SHP77 (cell line): ENCODE results near the gene TMEM125.

ENCODE experiments used
- DNase-seq, 2 experiments: peaks; one replicate each; lab custom pipeline; 2025; lab: John Stamatoyannopoulos, UW

The TMEM125 gene

GRCh38 chr1:43274125-43274803 lies 4.5 kb downstream of the TMEM125 start:
- DNase-seq = peak; percentile 3 to 15

DNA sequence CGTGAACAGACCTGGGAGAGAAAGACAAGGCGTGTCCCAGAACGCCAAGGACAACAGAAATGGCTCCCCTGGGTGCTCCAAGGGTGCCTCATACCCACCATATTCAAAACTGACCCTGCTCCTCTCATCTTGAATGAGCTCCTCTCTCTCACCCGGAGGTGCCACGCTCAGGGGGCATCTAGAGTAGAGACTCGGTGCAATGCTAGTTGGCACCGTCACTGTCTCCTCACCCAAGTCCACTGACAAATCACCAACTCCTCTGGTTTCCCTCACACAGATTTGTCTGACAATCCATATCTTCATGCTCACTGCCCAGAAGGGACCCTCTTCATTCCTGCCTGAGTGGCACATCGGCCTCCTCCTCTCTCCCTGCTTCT lies 5.0 kb downstream of the TMEM125 start:
- no peak for DNase-seq

DNA sequence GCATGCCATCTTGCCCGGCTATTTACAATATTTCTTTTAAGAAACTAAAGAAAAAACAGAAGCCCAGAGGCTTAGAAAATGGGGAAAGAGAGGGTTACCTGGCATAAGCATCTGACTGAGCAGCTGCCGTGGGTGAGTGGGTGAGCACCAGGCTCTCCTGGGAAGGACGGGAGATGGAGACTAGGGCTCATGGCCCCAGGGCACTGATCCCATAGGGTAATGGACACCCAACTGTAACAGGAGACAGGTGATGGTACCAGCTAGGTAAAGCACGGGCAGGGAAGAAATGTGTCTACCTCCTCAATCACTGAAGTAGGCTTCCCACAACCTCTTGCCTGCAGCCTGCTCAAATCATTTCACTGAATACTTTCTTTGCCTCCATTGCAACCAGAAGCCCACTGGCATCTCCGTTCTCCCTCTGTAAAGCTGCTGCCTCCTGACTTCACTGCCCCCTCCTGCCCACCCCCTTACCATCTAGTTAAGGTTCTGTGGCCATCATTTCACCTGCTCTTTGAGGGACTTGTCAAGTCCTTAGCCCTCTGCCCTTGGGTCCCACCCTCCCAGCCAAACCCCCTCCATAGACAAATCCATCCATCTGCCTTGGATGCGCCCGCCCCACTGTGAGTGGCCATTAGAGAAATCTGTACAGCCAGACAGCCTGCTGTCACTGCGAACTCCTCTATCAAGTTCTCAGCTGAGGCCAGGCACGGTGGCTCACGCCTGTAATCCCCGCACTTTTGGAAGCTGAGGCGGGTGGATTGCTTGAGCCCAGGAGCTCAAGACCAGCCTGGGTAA lies 6.2 kb downstream of the TMEM125 start:
- no peak for DNase-seq

- DNase-seq = no peak
Measured at GRCh38 chr1:43276673-43277072, 6.9 kb downstream of the TMEM125 start.

DNA sequence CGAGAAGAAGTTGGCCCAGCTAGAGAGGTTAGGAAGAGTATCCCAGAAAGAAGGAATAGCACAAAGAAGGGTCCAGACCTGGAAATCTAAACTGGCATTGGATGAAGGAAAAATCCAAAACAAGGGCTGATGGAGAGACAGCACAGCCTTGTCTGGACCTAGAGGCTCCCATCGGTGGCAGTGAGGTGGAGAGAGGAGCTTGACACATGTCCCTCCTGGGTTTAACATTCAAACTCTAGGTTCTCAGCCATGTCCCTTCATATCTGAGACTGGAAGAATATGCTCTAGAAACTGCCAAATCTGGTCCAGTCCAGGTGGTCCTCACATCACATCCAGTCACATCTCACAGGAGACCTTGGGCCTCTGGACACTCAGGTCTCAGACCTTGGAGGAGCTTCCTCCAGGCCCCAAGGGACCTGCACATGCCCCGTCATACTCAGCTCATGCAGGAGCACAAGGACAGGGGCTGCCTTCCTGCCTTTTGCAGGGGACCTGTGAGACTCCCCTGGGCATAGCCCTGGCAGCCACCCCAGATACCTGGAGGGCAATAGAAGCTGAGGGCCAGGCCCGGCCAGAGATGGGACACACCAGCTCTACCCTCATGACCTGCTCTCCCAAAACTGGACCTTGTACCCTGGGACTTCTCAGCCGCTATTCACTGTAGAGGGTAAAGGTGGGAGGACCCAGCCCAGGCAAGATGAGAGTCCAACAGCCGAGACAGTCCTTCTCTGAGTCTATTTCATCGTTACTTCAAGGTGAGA lies 7.5 kb downstream of the TMEM125 start:
- DNase-seq = no peak

DNA sequence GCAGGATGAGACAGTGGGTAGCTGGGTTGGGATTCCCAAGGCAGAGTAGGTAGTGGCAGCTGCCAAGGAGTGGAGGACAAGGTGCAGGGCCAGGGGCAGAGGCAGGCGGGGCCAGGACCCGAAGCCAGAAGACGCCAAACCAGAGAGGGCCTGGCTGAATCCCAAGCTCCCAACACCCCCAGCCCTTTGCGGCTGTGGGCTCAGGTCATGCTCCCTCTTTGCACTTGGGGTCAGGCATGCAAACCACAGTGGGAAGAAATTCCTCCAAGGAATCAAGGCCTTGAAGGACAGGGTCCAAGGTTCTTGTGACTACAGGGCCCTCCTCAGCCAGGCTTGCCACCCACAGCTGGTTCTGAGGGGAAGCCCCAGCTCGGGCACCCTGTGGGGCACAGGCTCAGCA lies 9.4 kb downstream of the TMEM125 start:
- DNase-seq = no peak

DNA sequence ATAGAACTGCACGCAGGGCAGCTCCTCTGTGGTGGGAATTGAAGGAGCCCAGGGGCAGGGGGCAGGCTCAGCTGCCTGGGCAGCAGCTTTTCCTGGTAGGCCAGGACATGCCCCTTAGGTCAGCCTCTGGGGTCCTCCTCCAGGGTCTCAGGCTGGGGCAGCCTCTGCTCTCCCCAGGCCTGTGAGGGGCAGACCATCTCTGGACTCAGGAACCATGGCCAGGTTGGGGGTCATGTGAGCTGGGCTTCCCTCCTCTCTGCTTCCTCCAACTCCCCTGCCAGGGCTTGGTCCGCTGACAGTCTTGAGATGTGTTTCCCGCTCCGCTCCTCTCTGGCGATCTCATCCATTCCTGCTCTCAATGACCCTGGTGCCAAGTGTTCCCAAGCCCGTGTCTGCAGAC lies 9.9 kb downstream of the TMEM125 start:
- no peak for DNase-seq

GRCh38 chr1:43280692-43281091 lies 10.9 kb downstream of the TMEM125 start:
- no peak for DNase-seq

GRCh38 chr1:43282220-43283195 lies 12.7 kb downstream of the TMEM125 start:
- no peak for DNase-seq

GRCh38 chr1:43284065-43284464 lies 14.3 kb downstream of the TMEM125 start:
- no peak for DNase-seq

GRCh38 chr1:43284546-43285110 lies 14.8 kb downstream of the TMEM125 start:
- DNase-seq = no peak

DNA sequence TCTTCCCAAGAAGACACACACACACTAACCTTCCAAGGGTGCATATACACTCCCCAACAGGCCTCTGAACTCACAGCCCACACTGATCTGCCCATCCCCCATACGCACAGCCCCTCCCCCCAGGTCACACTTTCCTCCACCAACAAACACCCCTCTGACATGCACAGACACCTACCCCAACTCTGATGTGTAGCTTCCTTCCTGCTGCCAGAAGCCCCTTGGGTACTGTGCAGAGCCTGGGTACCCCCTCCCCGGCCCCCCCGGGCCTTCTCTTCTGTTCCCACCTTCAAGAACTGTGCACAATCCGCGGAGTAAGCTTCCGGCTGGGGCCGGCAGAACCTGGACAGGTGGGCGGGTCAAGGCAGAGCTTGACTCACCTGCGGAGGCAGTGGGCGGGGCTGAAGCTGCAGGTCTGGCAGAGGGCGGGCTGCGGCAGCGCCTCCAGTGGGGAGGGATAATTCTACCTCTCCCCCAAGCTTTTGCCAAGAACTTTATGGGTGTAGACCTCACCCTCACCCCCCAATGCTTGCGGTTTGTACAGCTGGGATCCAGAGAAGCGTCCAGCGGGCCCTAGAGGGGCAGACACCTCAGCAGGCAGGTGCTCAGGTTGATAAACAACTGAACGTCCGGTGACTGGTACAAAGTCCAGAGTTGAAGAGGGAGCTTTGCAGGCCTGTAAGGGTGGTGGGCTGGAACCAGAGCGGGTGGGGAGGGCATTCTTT lies 15.6 kb downstream of the TMEM125 start, which contains the start of gene C1orf210:
Gene C1orf210, minus strand, starts transcription at position 313 of the 722 bp plus-strand sequence. CDS start 2,311 bp downstream, outside the sequence.
- DNase-seq = no peak

- DNase-seq = no peak
Measured at GRCh38 chr1:43286115-43286514, 16.3 kb downstream of the TMEM125 start.

DNA sequence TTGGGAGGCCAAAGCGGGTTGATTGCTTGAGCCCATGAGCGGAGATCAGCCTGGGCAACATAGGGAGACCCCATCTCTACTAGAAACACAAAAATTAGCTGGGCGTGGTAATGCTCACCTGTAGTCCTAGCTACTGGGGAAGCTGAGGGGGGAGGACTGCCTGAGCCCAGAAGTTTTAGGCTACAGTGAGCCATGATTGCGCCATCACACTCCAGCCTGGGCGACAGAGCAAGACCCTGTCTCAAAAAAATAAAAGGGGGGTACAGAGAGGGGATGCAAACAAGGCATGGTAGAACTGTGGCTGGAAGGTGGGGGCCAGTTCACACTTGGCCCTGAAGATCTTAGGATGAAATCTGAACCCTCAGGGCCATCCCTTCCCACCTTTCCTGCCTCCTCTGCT lies 16.8 kb downstream of the TMEM125 start:
- no peak for DNase-seq

DNA sequence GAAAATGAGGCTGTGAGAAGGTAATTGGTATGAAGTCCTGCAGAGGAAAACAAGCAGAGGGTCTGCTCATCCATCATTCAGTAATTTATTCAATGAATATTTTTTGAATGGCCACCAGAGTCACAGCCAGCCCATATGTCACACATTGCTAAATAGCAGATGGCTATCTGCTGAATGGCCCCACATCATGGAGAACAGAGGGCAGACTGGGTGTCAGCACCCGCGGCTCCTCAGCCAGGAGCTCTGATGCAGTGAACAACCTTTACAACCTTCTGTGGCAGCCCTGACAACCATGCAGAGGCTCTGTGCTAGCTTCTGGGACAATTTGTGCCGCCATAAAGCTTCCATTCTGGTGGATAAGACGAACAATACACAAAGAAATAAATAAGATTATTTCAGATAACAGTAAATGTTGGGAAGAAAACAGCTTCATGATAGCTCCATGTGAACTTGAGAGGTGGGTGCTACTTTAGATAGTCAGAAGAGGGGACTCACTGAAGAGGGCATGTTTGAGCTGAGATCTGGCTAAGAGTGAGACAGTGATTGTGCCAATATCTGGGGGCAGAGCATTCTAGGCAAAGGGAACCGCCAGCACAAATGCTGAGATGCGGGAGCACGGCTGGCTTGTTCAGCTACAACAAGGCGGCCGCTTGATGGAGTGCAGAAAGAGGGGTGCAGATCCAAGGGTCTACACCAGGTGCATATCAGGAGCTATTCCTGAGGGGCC lies 18.4 kb downstream of the TMEM125 start:
- DNase-seq = no peak

- no peak for DNase-seq
Measured at GRCh38 chr1:43288785-43289706, 19.3 kb downstream of the TMEM125 start.

DNA sequence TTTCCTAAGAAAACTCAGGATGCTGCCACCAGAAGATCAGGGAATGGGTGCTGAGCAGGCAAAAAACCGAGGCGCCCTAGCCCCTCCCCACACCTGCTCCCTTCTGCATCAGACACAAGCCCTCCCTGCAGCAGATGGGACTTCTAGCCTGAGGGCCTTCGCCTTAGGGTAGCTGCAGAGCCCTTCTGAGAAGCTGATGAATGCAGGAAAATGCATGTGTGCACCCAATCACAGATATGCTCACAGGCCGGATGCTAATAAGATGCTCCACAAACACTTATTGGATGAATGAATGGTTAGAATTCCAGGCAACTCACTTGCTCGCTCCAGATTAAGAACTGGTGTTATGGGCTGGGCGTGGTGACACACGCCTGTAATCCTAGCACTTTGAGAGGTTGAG lies 22.4 kb downstream of the TMEM125 start:
- no peak for DNase-seq

DNA sequence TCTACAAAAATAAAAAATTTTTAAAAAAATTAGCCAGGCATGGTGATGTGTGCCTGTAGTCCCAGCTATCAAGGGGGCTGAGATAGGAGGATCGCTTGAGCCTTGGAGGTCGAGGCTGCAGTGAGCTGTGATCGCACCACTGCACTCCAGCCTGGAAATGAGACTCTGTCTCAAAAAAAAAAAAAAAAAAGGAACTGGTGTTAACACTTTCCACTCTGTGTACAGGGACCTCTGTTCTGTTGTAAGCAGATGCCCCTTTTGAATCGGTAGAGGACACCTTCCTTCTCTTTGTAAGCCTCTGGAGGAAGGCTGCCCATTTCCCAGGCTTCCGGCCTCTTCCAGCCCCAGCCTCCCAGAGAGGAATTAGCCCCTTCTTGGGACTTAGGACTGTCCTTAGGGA lies 22.9 kb downstream of the TMEM125 start:
- DNase-seq = no peak

DNA sequence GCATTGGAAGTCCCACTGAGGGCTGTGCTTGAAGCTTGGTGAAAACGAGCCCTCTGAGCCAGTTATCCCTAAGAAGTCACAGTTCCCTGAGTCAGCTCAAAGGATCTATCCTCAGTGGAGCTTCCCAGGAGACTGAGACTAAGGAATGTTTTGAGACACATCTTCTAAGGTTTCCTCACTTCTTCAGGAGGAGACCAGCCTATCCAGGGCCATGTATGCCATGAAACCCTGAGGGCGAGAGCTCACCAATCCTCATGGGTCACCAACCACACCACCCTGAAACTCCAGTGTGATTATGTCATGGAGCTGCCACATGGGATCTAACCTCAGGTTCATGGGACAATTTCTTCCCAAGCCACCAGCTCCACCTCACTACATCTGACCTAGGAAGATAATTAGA lies 23.4 kb downstream of the TMEM125 start:
- no peak for DNase-seq
